Activated naive CD4-positive, alpha-beta T cell treated with anti-CD3 and anti-CD28 coated beads for 36 hours (primary cell): ENCODE measurements around the gene PVALB. TPM values are rescaled to one million over a fixed set of nuclear protein-coding genes. Genes with fewer than 3 reads are reported as not detected.

Experiments used
- CTCF ChIA-PET: fragments of 350-600 bp; sonication (Branson Sonifier 250); formaldehyde crosslinking; loops from one replicate; lab custom pipeline; 2021; ENCODE audit warnings: antibody characterized with exemption; lab: Charles Lee
- DNase-seq: peaks from one replicate; pipeline ENCODE4 v3.0.0-alpha.2; 2020
- H3K27ac Mint-ChIP-seq: one replicate; pipeline ENCODE4 v1.8.0; 2021; ENCODE audit warnings: mild to moderate bottlenecking, mixed read lengths
- H3K27me3 Mint-ChIP-seq: one replicate; pipeline ENCODE4 v1.8.0; 2021; ENCODE audit warnings: low read depth, mixed read lengths
- H3K36me3 Mint-ChIP-seq: one replicate; pipeline ENCODE4 v1.8.0; 2021; ENCODE audit warnings: low read depth, mixed read lengths
- H3K4me1 Mint-ChIP-seq: one replicate; pipeline ENCODE4 v1.8.0; 2021; ENCODE audit warnings: low read depth, mixed read lengths
- H3K4me3 Mint-ChIP-seq: one replicate; pipeline ENCODE4 v1.8.0; 2021; ENCODE audit warnings: mild to moderate bottlenecking, moderate library complexity, mixed read lengths
- H3K9me3 Mint-ChIP-seq: one replicate; pipeline ENCODE4 v1.8.0; 2021; ENCODE audit warnings: mixed read lengths
- intact Hi-C: fragments of 100-400 bp; cut with micrococcal nuclease; formaldehyde crosslinking; loops from one replicate; pipeline ENCODE4 v1.15.1; 2023
- total RNA-seq, 2 experiments: library from RNA; stranded (reverse); gene quantifications; one replicate each; pipeline ENCODE4 v1.2.3, GENCODE V29; 2021

PVALB gene
- total RNA-seq, 2 experiments from 2014 or later: not detected

GRCh38 chr22:36768141-36768540 is 48.7 kb downstream of the PVALB start:
- H3K27ac Mint-ChIP-seq: no peak overlapping the region

GRCh38 chr22:36767035-36767775 is 49.6 kb downstream of the PVALB start:
- Mint-ChIP-seq H3K4me1 (no peaks in the 10 kb centered on the region), H3K36me3 (no peaks in the 10 kb centered on the region), H3K4me3 (no peak overlapping the region), H3K9me3 (no peaks in the 10 kb centered on the region), H3K27me3 (no peaks in the 10 kb centered on the region), H3K27ac (no peak overlapping the region)
- CTCF ChIA-PET: interaction anchor here (0.5 kb wide), 1 partner anchor 202 kb away, joined by 3 read pairs; no protein-coding TSS in a partner anchor
- intact Hi-C loops: no loop called here
- no peak for DNase-seq

More at GRCh38 chr22:36768141-36768540, 48.7 kb downstream of the PVALB start:
- no peaks in the 10 kb centered on the region for H3K9me3 Mint-ChIP-seq
- no peak overlapping the region for H3K4me3 Mint-ChIP-seq
- no peaks in the 10 kb centered on the region for H3K36me3 Mint-ChIP-seq
- no peaks in the 10 kb centered on the region for H3K4me1 Mint-ChIP-seq
- no peak for DNase-seq
- CTCF ChIA-PET: no interaction called here
- H3K27me3 Mint-ChIP-seq: no peaks in the 10 kb centered on the region
- intact Hi-C loops: no loop called here

GRCh38 chr22:36765943-36766450 is 50.8 kb downstream of the PVALB start:
- H3K4me3 Mint-ChIP-seq: no peak overlapping the region
- H3K27ac Mint-ChIP-seq: no peak overlapping the region
- no peaks in the 10 kb centered on the region for H3K27me3 Mint-ChIP-seq
- no peaks in the 10 kb centered on the region for H3K9me3 Mint-ChIP-seq
- H3K36me3 Mint-ChIP-seq: no peaks in the 10 kb centered on the region
- H3K4me1 Mint-ChIP-seq: no peaks in the 10 kb centered on the region
- DNase-seq: no peak
- intact Hi-C loops: no loop called here
- CTCF ChIA-PET: interaction anchor here (1.0 kb wide), 1 partner anchor 9 kb away, joined by 4 read pairs; no protein-coding TSS in a partner anchor

GRCh38 chr22:36765131-36765942 is 51.5 kb downstream of the PVALB start:
- no peaks in the 10 kb centered on the region for H3K9me3 Mint-ChIP-seq
- H3K4me3 Mint-ChIP-seq: no peak overlapping the region
- no peak for DNase-seq
- H3K4me1 Mint-ChIP-seq: no peaks in the 10 kb centered on the region
- CTCF ChIA-PET: no interaction called here
- H3K36me3 Mint-ChIP-seq: no peaks in the 10 kb centered on the region
- intact Hi-C loops: no loop called here
- no peak overlapping the region for H3K27ac Mint-ChIP-seq
- H3K27me3 Mint-ChIP-seq: no peaks in the 10 kb centered on the region

GRCh38 chr22:36764641-36765040 is 52.2 kb downstream of the PVALB start:
- CTCF ChIA-PET: no interaction called here
- Mint-ChIP-seq H3K4me1 (no peaks in the 10 kb centered on the region), H3K9me3 (no peaks in the 10 kb centered on the region), H3K36me3 (no peaks in the 10 kb centered on the region), H3K27ac (no peak overlapping the region), H3K4me3 (no peak overlapping the region), H3K27me3 (no peaks in the 10 kb centered on the region)
- intact Hi-C loops: no loop called here
- no peak for DNase-seq

- Mint-ChIP-seq H3K4me3 (no peak overlapping the region), H3K36me3 (no peaks in the 10 kb centered on the region), H3K9me3 (no peaks in the 10 kb centered on the region), H3K27me3 (no peaks in the 10 kb centered on the region), H3K4me1 (no peaks in the 10 kb centered on the region), H3K27ac (no peak overlapping the region)
- CTCF ChIA-PET: no interaction called here
- DNase-seq: no peak
- intact Hi-C loops: no loop called here
Measured at GRCh38 chr22:36764060-36764459, 52.8 kb downstream of the PVALB start.

- CTCF ChIA-PET: no interaction called here
- Mint-ChIP-seq H3K4me1 (no peaks in the 10 kb centered on the region), H3K4me3 (no peak overlapping the region)
Measured at GRCh38 chr22:36763576-36763975, 53.3 kb downstream of the PVALB start.

GRCh38 chr22:36762687-36763260 is 54.1 kb downstream of the PVALB start:
- no peak for DNase-seq
- no peaks in the 10 kb centered on the region for H3K4me1 Mint-ChIP-seq
- intact Hi-C loops: no loop called here
- CTCF ChIA-PET: no interaction called here
- H3K27ac Mint-ChIP-seq: no peak overlapping the region
- no peaks in the 10 kb centered on the region for H3K27me3 Mint-ChIP-seq
- H3K4me3 Mint-ChIP-seq: no peak overlapping the region
- H3K9me3 Mint-ChIP-seq: no peaks in the 10 kb centered on the region
- H3K36me3 Mint-ChIP-seq: no peaks in the 10 kb centered on the region

More at GRCh38 chr22:36763576-36763975, 53.3 kb downstream of the PVALB start:
- Mint-ChIP-seq H3K9me3 (no peaks in the 10 kb centered on the region), H3K27me3 (no peaks in the 10 kb centered on the region), H3K36me3 (no peaks in the 10 kb centered on the region), H3K27ac (no peak overlapping the region)
- intact Hi-C loops: no loop called here
- no peak for DNase-seq

- CTCF ChIA-PET: interaction anchor here (1.0 to 1.2 kb wide), 3 partner anchors 12 to 216 kb away, joined by 3 read pairs; no protein-coding TSS in a partner anchor
- H3K27ac Mint-ChIP-seq: no peak overlapping the region
Measured at GRCh38 chr22:36761553-36762240, 55.1 kb downstream of the PVALB start.

GRCh38 chr22:36760786-36761185 is 56.0 kb downstream of the PVALB start:
- CTCF ChIA-PET: interaction anchor here (1.1 kb wide), 1 partner anchor 98 kb away, joined by 3 read pairs; no protein-coding TSS in a partner anchor
- Mint-ChIP-seq H3K4me3 (no peak overlapping the region), H3K4me1 (peaks cover 3% of the 10 kb centered on the region), H3K27ac (no peak overlapping the region), H3K36me3 (no peaks in the 10 kb centered on the region), H3K27me3 (no peaks in the 10 kb centered on the region), H3K9me3 (no peaks in the 10 kb centered on the region)
- no peak for DNase-seq
- intact Hi-C loops: no loop called here

More at GRCh38 chr22:36761553-36762240, 55.1 kb downstream of the PVALB start:
- Mint-ChIP-seq H3K4me3 (no peak overlapping the region), H3K36me3 (no peaks in the 10 kb centered on the region), H3K27me3 (no peaks in the 10 kb centered on the region), H3K4me1 (no peaks in the 10 kb centered on the region), H3K9me3 (no peaks in the 10 kb centered on the region)
- intact Hi-C loops: no loop called here
- DNase-seq: no peak

GRCh38 chr22:36759481-36760159 is 57.2 kb downstream of the PVALB start:
- Mint-ChIP-seq H3K4me1 (peaks cover 3% of the 10 kb centered on the region), H3K36me3 (no peaks in the 10 kb centered on the region), H3K4me3 (no peak overlapping the region), H3K27ac (no peak overlapping the region), H3K27me3 (no peaks in the 10 kb centered on the region), H3K9me3 (no peaks in the 10 kb centered on the region)
- intact Hi-C loops: no loop called here
- DNase-seq: no peak
- CTCF ChIA-PET: interaction anchor here (0.6 to 3.6 kb wide), 2 partner anchors 15 to 49 kb away, joined by 3 to 34 read pairs; partner anchors contain the start of gene IFT27
